GM18499 (cell line): Measurements from ENCODE around the gene SYCE1.
"Not testable (repeated sequence)": the region's sequence is repeated elsewhere in the genome, so short reads cannot be mapped to it uniquely, and the experiment has no call there.

Source experiments
- ATAC-seq: cut with Tn5 transposase; IDR thresholded peaks from one replicate; pipeline ENCODE4 v1.9.1; 2021; ENCODE audit warnings: moderate number of reproducible peaks; ENCODE audit not compliant: insufficient read depth, unreplicated experiment

Gene SYCE1, protein sequence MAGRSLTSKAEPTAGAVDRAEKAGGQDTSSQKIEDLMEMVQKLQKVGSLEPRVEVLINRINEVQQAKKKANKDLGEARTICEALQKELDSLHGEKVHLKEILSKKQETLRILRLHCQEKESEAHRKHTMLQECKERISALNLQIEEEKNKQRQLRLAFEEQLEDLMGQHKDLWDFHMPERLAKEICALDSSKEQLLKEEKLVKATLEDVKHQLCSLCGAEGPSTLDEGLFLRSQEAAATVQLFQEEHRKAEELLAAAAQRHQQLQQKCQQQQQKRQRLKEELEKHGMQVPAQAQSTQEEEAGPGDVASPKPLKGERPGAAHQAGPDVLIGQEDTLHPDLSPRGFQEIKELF

DNA sequence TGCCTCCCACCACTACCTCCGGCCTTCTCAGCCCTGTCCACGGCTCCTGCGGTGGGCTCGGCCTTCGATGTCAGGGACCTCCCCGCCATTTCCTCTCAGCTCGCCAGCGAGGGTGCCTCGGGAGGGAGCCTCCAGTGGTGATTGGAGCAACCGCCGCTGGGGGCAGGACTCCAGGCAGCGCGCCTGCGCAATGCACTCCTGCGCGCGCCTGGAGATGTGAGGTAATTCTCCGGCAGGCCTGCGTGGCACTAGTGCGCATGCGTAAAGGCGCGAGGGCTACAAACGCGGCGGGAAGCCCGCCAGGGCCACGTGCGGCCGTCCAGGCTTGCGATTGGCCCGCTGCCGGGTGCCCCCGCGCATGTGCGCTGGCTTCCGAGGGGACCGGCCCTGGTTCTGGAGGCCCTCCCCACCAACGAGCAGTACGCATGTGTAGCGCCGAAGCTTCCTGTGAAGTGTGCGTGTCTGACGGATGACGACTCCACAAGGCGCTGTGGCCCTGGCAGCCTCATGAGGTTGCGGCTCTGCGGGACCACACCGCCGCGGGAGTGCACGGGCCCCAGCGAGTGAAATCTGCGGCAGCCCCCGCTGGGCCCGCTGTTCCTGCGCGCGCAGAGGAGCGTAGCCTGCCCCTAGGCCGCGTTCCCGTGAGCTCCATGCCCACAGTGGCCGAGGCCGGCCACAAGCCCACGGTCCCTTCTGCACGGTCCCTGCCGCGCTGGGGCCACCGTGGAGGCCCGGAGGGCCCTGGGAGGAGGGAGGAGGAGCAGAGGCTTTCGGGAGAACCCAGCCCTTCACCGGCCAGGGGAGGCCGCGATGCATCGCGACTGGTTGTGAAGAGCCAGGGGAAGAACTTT is at the start of gene SYCE1:
SYCE1 (minus strand) TSS at position 143 of the 854 bp plus-strand sequence; CDS start at position 89, 54 bp downstream.
- ATAC-seq = no peak

DNA sequence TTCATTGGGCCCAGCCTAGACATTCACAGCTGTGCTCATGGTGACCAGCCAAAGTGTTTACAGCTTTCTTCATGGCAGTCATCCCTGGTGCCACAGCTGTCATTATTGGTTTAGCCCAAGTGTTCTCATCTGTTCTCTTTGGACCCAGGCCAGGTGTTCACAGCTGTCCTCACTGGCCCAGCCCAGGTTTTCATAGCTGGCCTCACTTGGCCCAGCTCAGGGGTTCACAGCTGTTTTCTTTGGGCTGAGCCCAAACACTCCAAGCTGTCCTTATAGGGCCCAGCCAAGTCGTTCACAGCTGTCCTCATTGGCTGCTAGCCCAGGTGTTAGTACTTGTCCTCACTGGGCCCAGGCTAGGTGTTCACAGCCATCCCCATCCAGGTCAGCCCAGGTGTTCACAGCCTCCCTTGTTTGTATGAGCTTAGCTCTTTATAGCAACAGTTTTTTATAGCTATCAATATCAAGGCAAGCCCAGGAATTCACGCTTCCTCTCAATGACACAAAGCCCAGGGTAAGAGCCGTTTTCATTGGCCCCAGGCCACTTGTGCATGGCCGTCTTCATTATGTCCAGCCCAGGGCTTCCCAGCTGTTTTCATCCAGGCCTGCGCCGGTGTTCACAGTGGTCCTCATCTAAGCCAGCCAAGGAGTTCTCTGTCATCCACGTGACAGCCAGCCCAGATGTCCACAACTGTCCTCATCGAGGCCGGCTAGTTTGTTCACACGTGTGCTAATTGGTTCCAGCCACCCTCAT is 49.6 kb upstream of the SYCE1 start:
- ATAC-seq = no peak

DNA sequence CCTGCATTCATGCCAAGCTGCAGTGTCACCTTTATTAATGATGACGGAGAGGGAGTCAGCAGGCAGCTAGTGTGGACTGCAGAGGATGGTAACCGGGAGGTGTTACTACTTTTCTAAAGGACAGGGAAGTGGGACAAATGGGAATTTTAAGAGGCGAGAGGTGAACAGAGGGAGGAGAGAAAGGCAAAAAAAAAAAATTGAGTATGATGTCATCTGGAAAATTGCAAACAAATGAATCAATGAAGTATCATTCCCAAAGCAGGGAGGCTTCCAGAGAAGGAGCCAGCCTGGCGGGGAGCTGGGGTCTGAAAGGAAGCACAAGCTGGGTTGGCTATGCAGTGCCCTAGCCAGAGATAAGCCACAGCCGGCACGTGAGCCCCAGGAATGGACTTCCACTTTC is 48.3 kb upstream of the SYCE1 start:
- ATAC-seq = no peak

DNA sequence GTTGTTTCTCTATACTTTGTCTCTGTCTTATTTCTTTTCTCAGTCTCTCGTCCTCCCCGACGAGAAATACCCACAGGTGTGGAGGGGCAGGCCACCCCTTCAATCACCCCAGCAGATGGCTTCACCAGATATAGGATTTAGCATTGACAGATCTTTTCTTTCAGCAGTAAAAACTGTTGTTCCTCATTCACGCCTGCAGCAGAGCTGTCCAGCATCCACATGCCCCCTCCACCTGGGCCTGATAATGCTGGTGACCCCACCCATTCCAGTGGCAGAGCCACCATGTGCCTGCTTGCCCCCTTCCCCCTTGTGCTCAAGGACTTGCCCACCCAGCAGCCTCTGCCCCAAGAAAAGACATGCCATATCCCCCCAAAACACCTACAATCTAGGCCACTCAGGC is 45.7 kb upstream of the SYCE1 start:
- ATAC-seq = no peak

DNA sequence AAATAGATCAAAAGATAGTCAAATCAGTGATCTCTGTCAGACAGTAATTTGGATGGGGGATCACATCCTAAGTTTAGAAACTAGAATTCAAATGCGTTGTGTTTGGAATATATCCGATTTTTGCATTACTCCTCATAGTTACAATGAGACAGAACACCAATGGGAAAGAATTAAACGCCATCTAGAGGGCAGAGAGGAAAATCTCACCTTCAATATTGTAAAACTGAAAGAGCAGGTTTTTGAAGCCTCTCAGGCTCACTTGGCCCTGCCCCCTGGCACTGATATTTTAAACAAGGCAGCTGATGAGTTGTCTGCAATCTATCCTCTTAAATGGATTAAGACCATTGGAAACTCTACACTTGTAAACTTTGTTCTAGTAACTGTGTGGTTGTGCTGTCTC is 43.5 kb upstream of the SYCE1 start:
- ATAC-seq = no peak

DNA sequence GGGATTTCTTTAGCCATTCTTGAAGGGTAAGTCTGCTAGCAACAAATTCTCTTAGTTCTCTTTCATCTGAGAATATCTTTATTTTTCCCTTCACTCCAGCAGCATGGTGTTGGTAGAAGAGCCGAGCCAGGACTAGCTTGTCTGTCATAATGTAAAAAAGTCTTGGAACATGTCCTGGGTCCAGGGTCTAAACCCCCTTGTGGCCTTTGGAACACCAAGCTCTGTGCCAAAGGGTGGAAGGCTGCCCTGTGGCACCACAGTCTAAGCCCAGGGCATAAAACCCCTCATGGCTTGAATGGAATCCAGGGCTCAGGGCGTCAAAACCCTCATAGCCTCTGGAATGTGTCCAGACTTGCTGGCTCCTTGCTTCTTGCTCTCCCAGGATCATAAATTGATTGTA is 38.1 kb upstream of the SYCE1 start:
- not testable (repeated sequence) for ATAC-seq

DNA sequence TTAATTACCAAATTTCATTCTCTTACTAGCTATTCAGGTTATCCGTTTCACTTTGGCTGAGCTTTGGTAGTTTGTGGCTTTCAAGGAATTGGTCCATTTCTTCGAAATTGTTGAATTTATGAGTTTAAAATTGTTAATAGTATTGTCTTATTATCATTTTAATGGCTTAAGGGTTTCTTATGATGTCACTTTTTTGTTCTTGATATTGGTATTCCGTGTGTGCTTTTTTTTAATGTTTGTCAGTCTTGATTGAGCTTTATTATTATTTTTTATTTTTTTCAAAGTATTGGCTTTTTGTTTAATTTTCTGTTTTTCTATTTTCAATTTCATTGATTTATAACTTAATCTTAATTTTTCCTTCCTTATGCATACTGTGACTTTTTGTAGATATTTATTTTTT is 35.3 kb upstream of the SYCE1 start:
- no peak for ATAC-seq

DNA sequence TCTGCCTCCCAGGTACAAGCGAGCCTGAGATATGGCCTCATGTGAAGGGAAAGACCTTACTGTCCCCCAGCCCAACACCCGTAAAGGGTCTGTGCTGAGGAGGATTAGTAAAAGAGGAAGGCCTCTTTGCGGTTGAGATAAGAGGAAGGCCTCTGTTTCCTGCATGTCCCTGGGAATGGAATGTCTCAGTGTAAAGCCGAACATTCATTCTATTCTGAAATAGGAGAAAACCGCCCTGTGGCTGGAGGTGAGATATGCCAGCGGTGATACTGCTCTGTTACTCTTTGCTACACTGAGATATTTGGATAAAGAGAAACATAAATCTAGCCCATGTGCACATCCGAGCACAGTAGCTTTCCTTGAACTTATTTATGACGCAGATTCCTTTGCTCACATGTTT is 34.5 kb upstream of the SYCE1 start:
- not testable (repeated sequence) for ATAC-seq

DNA sequence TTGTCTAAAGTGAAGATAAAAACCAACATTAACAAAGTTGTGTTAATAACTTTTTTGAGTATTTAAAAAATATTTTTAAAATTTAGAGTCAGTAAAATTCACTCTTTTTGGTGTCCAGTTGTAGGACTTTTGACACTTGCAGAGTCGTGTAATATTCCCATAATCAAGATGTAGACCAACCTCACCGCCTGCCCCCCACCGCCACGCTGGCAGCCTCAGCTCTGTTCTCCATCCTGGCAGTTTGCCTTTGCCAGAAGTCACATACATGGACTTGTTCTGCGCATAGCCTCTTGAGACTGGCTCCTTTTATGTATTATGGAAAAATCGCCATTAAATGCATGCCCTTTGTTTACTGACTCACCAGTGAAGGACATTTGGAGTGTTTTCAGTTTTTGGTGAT is 27.3 kb upstream of the SYCE1 start:
- ATAC-seq = no peak

DNA sequence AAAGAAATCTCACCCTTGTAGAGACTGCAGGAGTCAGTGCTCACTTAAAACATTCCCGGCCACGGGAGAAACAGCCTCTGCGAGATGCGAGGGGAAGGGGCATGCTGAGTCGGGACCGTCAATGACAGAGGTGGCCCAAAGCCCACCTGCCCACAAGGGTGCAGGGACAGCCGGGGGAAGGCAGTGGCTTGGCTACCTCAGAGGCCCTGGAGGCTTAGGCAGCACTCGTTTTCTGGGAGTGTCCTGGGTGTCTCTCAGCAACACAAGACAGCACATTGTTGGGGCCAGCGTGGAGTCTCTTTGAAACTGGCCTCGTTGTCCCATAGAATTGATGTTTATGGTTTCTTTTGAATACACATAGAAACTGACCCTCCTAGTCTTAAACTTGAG is 25.6 kb upstream of the SYCE1 start:
- no peak for ATAC-seq

DNA sequence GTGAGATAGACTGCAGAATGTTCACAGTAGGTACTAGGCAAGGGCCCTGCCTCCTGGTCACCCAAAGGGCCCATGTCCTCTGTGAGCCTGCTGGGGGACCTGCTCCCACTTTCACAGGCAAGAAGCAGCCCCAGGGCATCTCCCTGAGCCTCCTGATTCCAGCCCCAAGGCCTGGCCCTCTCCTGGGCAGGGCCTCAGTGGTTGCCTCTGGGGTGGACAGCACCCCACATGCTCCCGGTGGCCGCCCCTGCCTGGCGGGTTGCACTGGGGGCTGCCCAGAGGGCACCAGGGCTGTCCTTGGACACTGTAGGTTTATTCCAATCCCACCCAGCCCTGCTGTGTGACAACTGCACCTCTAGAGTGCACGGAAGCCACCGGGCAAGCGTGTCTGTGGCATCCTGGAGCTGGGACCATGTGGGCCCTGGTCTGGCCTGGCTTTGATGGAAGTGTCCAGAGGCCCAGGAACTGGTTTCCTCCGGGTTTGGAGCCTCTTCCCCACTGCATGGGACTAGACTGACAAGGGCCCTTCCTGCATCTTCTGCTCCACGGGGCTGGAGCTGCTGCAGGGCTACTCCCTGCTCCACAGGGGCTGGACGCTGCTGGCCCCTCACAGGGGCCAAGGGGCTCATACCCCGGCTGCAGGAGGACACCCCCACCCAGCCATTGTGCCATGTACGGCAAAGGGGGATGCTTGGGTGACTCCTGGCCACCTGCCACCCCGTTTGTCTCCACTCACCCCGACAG is 25.0 kb upstream of the SYCE1 start:
- ATAC-seq = no peak

DNA sequence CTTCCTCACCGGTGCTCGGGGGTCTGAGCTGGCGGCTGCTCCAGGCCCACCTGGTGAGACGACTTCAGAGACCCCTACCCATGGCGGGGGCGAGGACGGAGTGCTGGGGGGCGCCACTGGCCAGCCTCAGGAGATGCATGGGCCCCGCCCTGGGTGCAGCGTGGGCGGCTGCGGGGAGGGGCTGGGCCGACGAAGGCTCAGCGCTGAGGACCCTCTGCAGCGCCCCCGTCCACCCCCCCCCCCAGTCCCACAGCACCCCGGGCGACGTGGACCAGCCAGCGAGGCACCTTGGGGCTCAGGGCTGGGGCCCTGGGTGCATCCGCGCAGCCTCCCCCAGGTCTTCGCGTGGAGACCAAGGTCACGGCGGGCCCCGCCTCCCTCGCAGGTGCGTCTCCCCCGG is 11.7 kb upstream of the SYCE1 start:
- not testable (repeated sequence) for ATAC-seq

DNA sequence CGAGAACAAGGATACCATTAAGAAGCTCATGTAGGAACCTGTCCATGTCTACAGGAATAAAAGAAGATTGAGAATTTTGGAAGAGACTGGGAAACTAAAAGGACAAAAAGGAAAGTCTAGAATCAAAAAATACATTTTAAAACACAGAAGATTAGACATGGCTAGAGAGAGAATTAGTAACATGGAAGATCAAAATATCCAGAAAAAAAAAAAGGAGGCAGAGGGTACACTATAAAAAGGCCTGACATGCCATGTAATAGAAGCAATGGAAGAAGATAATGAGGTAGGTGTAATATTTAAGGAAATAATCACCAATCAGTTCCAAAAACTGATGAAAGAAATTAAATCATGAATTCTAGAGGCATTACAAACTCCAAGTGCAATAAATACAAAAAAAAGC is 8.1 kb upstream of the SYCE1 start:
- ATAC-seq = not testable (repeated sequence)

DNA sequence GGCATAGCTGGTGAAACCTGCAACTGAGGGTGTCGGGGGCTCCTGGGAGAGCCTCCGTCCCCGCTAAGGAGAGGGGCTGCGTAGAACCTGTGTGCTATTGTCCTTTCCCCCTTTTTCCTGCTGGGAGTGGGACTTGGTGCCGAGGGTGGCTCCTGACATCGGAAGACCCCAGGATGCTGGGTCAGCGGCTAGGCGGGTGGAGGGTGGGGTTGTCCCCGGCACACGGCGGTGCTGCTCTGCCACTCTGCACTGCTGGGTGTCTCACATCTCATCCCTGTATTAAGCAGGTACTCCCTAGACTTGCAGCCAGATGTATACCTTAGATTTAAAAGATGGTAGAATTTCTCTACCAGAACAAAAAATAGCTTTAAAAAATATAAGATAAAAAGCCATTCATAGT is 6.7 kb upstream of the SYCE1 start:
- not testable (repeated sequence) for ATAC-seq

DNA sequence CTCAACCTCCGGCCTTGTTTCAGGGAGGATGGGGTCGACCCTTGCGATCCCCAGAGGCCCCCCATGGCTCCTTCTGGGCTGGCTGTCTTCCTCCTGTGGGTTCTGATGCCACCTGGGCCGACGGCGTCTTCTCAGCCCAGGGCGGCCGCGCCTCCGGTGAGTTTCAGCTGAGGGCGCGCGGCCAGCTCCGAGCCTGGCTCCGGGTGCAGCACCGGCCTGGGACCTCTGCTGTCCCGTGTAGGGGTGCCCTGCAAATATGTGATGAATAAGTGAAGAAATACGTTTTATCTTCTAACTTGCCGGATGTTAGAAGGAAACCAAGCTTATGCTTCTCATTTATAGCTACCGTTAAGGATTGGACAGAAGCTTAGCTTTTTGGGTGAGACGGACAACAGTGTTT is 4.4 kb upstream of the SYCE1 start:
- not testable (repeated sequence) for ATAC-seq

DNA sequence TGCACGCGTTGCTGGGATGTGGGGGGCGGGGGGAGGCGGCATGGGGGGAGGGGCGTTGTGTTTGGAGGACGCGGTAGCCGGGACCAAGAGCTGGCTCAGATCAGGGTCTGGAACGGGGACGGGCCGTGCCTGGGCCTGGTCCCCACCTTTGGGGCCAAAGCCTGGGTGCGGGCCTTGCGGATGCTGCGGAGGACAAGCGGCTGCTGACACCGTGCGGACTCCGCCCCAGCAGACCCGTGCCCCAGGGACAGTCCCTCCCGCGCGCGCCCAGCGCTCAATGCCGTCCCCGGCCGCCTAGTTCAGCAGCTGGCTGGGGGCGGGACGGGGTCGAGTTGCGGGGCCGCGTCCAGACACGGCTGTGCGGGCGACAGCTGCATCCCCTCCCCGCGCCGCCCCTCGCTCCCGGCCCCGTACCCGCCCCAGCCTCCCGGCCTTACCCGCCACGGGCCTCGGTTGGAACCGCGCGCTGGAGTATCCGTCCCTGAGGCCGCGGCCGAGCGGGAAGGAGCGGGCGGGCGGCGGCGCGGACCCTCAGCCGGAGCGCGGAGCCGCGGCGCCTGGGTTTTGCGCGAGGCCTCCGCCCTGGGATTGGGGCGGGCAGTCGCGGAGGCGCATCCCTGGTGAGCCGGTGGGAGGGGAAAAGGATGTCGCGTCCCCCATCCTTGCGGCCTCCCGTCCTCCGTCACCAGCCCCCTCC is 3.6 kb upstream of the SYCE1 start:
- not testable (repeated sequence) for ATAC-seq

DNA sequence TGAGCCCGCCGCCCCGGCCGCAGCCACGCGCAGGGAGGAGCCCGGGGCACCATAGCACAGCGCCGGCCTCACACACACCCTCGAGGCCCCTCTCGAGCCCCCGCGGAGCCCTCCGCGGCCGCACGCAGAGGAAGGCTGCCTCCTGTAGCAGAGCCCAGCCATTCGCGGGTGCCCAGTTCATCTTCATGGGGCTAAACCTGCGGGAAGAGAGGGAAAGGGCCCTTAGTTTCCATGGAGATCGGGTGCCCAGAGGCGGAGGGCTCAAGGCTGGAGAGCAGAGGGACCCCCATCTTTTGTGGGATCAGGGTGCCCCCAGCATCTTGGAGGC is 2.9 kb upstream of the SYCE1 start:
- no peak for ATAC-seq

DNA sequence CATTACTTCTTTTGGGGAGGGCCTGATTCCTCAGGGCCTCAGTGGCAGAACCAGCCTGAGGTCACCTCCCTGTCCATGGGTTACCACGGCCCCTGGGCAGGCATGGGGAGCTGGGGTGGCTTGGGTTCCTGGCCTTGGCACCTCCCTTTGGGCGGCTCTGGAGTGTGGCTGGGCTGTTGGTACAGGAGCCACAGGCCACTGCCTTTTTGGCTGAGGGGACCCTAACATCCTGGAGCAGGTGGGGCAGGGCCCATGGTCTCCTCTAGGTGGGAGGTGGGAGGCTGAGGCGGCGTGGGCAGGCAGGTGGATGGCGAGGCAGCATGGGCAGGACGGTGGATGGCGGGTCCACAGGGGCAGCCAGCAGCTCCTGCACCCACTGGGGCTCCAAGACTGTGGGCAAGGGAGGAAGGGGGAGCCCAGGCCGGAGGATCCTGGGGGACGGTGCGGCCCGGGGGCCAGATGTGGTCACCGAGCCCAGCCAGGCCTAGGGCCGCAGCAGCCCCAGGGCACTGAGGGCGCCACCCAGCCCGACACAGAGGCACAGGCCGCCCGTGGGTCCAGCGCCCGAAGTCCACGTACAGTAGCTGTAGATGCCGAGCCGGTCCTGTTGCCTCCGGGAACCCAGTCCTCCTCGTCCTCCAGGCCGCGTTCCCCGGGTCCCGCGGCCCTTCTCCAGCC is 2.4 kb upstream of the SYCE1 start:
- no peak for ATAC-seq

DNA sequence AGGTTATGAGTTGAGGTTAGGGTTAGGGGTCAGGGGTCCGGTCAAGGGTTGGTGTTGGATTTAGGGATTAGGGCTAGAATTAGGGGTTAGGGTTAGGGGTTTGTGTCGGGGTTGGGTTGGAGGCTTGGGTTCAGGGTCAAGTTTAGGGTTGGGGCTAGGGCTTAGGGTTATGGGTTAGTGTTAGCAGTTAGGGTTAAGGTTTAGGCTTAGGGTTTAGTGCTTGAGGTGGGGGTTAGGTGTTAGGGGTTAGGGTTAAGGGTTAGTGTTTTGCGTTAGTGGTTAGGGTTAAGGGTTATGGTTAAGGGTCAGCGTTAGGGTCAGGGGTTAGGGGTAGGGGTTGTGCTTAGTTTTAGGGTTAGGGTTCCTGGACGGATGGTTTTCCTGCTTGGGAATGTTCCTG is 1.7 kb upstream of the SYCE1 start:
- no peak for ATAC-seq
